ENCODE data around the gene NEMF. TPM values are rescaled to one million over a fixed set of nuclear protein-coding genes. Genes with fewer than 3 reads are reported as not detected.
"Not testable (repeated sequence)": the region's sequence is repeated elsewhere in the genome, so short reads cannot be mapped to it uniquely, and the experiment has no call there.

Gene NEMF
- total and polyA plus RNA-seq, 2 donors (not counting 1 experiment from before 2014, with no cell fraction given), result 26.7 to 127 TPM

DNA sequence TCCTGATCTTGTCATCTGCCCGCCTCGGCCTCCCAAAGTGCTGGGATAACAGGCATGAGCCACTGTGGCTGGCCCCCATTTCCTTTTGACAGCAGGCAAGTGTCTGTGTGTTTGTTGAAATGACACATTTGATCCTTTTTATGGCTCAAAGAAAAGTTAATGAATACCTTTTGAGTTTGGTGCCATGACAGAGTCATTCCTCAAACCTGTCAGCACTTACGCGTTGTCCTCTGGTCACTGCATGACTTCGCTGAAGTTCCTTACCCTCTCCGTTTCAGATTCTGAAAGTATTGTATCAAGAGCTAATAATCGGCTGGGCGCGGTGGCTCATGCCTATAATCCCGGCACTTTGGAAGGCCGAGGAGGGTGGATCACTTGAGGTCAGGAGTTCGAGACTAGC lies 32.4 kb downstream of the NEMF start:
- Histone ChIP-seq H4K20me1 (ENCODE audit: control insufficient read depth, insufficient read depth, low read length, poor library complexity, severe bottlenecking) (no peaks in the 10 kb centered on the region), H3K27ac (ENCODE audit: low read length in 2 of 2) (no peak overlapping the region), H3K79me2 (ENCODE audit: control insufficient read depth, insufficient read depth, low read length) (peaks cover 5% of the 10 kb centered on the region), H3K36me3 (replicated peaks in 1 of 2; ENCODE audit: control extremely low read depth in 1 of 2, control insufficient read depth in 1 of 2, extremely low read depth in 1 of 2, insufficient read depth in 2 of 2, low read length in 1 of 2) (peaks cover 15 to 60% of the 10 kb centered on the region in 2 experiments), H2AFZ (ENCODE audit: insufficient read depth, low read depth, low read length, poor library complexity, severe bottlenecking) (no peak overlapping the region), H3K9ac (ENCODE audit: low read length) (no peak overlapping the region), H3K27me3 (replicated peaks in 1 of 4; ENCODE audit: control extremely low read depth in 1 of 4, control insufficient read depth in 3 of 4, insufficient read depth in 4 of 4, low read length in 3 of 4) (no peaks in the 10 kb centered on the region), H3K4me1 (ENCODE audit: control insufficient read depth in 2 of 2, insufficient read depth in 2 of 2, low read length in 2 of 2) (no peaks in the 10 kb centered on the region), H3K9me3 (ENCODE audit: control extremely low read depth in 1 of 3, control insufficient read depth in 2 of 3, insufficient read depth in 1 of 3, low read length in 2 of 3) (peaks cover 0 to 5% (median 3%) of the 10 kb centered on the region in 3 donors), H3K4me3 (ENCODE audit: control extremely low read depth in 1 of 5, extremely low read depth in 1 of 5, insufficient read depth in 1 of 5, low read depth in 2 of 5, low read length in 4 of 5) (no peak overlapping the region), H3K4me2 (replicated peaks; ENCODE audit: low read depth, low read length, poor library complexity, severe bottlenecking) (no peak overlapping the region)
- H3K9me3 Mint-ChIP-seq (ENCODE audit: insufficient read depth), result peaks cover 4% of the 10 kb centered on the region
- no peaks in the 10 kb centered on the region for H3K27me3 Mint-ChIP-seq
- 100% methylated on average over 6 of the region's 12 CpGs for WGBS (ENCODE audit: insufficient coverage)
- intact Hi-C loops (cut with micrococcal nuclease), result no loop called here
- ChIA-PET POLR2A (no interaction called here), CTCF (interaction anchor here (0.6 kb wide), 1 partner anchor 49 kb away, joined by 3 read pairs; no protein-coding TSS in a partner anchor)
- DNase-seq, result no peak
- no peak overlapping the region for H3K4me3 Mint-ChIP-seq
- H3K27ac Mint-ChIP-seq, result no peak overlapping the region
- TF ChIP-seq CTCF (IDR thresholded peaks at IDR 0.05) (no peak), EZH2 (IDR thresholded peaks at IDR 0.05; ENCODE audit: borderline replicate concordance, insufficient read depth, low read depth, low read length, poor library complexity, severe bottlenecking) (no peak)
- H3K4me1 Mint-ChIP-seq, result no peaks in the 10 kb centered on the region
- no peak for ATAC-seq (ENCODE audit: low read depth)

DNA sequence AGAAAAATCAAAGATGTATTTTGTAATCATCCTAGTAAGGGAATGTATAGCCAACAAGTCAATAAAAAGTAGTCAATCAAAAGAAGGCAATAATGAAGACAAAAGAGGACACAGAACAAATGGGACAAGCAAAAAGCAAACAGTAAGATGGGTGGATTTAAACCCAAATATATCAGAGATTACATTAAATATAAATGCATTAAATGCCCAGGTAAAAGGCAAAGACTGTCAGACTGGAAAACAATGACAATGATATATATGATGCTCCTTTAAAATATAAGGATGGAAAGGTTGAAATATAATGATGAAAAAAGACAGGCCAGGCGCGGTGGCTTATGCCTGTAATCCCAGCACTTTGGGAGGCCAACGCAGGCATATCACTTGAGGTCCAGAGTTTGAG lies 35.7 kb downstream of the NEMF start:
- Histone ChIP-seq H3K27me3 (replicated peaks in 1 of 4; ENCODE audit: control extremely low read depth in 1 of 4, control insufficient read depth in 3 of 4, insufficient read depth in 4 of 4, low read length in 3 of 4) (no peaks in the 10 kb centered on the region), H3K36me3 (replicated peaks in 1 of 2; ENCODE audit: control extremely low read depth in 1 of 2, control insufficient read depth in 1 of 2, extremely low read depth in 1 of 2, insufficient read depth in 2 of 2, low read length in 1 of 2) (peaks cover 20 to 64% of the 10 kb centered on the region in 2 experiments), H3K9me3 (ENCODE audit: control extremely low read depth in 1 of 3, control insufficient read depth in 2 of 3, insufficient read depth in 1 of 3, low read length in 2 of 3) (peaks cover 0 to 5% (median 5%) of the 10 kb centered on the region in 3 donors), H4K20me1 (ENCODE audit: control insufficient read depth, insufficient read depth, low read length, poor library complexity, severe bottlenecking) (no peaks in the 10 kb centered on the region), H3K4me2 (replicated peaks; ENCODE audit: low read depth, low read length, poor library complexity, severe bottlenecking) (no peak overlapping the region), H2AFZ (ENCODE audit: insufficient read depth, low read depth, low read length, poor library complexity, severe bottlenecking) (no peak overlapping the region), H3K4me1 (ENCODE audit: control insufficient read depth in 2 of 2, insufficient read depth in 2 of 2, low read length in 2 of 2) (no peaks in the 10 kb centered on the region), H3K79me2 (ENCODE audit: control insufficient read depth, insufficient read depth, low read length) (peaks cover 5% of the 10 kb centered on the region), H3K27ac (ENCODE audit: low read length in 2 of 2) (no peak overlapping the region), H3K9ac (ENCODE audit: low read length) (no peak overlapping the region), H3K4me3 (ENCODE audit: control extremely low read depth in 1 of 5, extremely low read depth in 1 of 5, insufficient read depth in 1 of 5, low read depth in 2 of 5, low read length in 4 of 5) (no peak overlapping the region)
- WGBS (ENCODE audit: insufficient coverage), result 100% methylated on average over 3 of the region's 3 CpGs
- ChIA-PET POLR2A (no interaction called here), CTCF (interaction anchor here (0.6 kb wide), 1 partner anchor 13 kb away, joined by 4 read pairs; no protein-coding TSS in a partner anchor)
- ATAC-seq (ENCODE audit: low read depth) (no peak), DNase-seq (no peak)
- H3K4me1 Mint-ChIP-seq, result no peaks in the 10 kb centered on the region
- H3K9me3 Mint-ChIP-seq (ENCODE audit: insufficient read depth), result peaks cover 4% of the 10 kb centered on the region
- no peaks in the 10 kb centered on the region for H3K27me3 Mint-ChIP-seq
- intact Hi-C loops (cut with micrococcal nuclease), result no loop called here
- TF ChIP-seq EZH2 (IDR thresholded peaks at IDR 0.05; ENCODE audit: borderline replicate concordance, insufficient read depth, low read depth, low read length, poor library complexity, severe bottlenecking) (no peak), CTCF (IDR thresholded peaks at IDR 0.05) (no peak)
- no peak overlapping the region for H3K4me3 Mint-ChIP-seq
- no peak overlapping the region for H3K27ac Mint-ChIP-seq

GRCh38 chr14:49816118-49816517 lies 36.5 kb downstream of the NEMF start:
- H3K79me2 ChIP-seq (ENCODE audit: control insufficient read depth, insufficient read depth, low read length); POLR2A ChIA-PET; H3K4me3 ChIP-seq (ENCODE audit: control extremely low read depth in 1 of 5, extremely low read depth in 1 of 5, insufficient read depth in 1 of 5, low read depth in 2 of 5, low read length in 4 of 5); H3K27me3 Mint-ChIP-seq; H3K9me3 Mint-ChIP-seq (ENCODE audit: insufficient read depth); H3K4me2 ChIP-seq (replicated peaks; ENCODE audit: low read depth, low read length, poor library complexity, severe bottlenecking); H3K9ac ChIP-seq (ENCODE audit: low read length); H3K4me1 ChIP-seq (ENCODE audit: control insufficient read depth in 2 of 2, insufficient read depth in 2 of 2, low read length in 2 of 2); H4K20me1 ChIP-seq (ENCODE audit: control insufficient read depth, insufficient read depth, low read length, poor library complexity, severe bottlenecking); H3K27ac Mint-ChIP-seq; CTCF ChIA-PET; intact Hi-C loops (cut with micrococcal nuclease); H3K27me3 ChIP-seq (replicated peaks in 1 of 4; ENCODE audit: control extremely low read depth in 1 of 4, control insufficient read depth in 3 of 4, insufficient read depth in 4 of 4, low read length in 3 of 4); H3K9me3 ChIP-seq (ENCODE audit: control extremely low read depth in 1 of 3, control insufficient read depth in 2 of 3, insufficient read depth in 1 of 3, low read length in 2 of 3); H3K4me1 Mint-ChIP-seq; H3K4me3 Mint-ChIP-seq; DNase-seq; ATAC-seq (ENCODE audit: low read depth); H2AFZ ChIP-seq (ENCODE audit: insufficient read depth, low read depth, low read length, poor library complexity, severe bottlenecking); H3K27ac ChIP-seq (ENCODE audit: low read length in 2 of 2): not testable (repeated sequence)
- peaks cover 20 to 72% of the 10 kb centered on the region in 2 experiments for H3K36me3 ChIP-seq (replicated peaks in 1 of 2; ENCODE audit: control extremely low read depth in 1 of 2, control insufficient read depth in 1 of 2, extremely low read depth in 1 of 2, insufficient read depth in 2 of 2, low read length in 1 of 2)
- WGBS (ENCODE audit: insufficient coverage), result no CpG with 5 or more reads among the region's 2 CpGs

Measured in B cell (primary cell).